PFSK-1 (cell line): ENCODE data around the gene KMT5B.

ENCODE experiments used
- SIN3A ChIP-seq: IDR thresholded peaks from 2 replicates; pipeline ENCODE4 v1.6.1; 2012; ENCODE audit warnings: mild to moderate bottlenecking, low read length, moderate library complexity, borderline replicate concordance; ENCODE audit not compliant: insufficient read depth
- TF ChIP-seq, protein P1 (sequence below), 2 experiments: IDR thresholded peaks; 2 replicates each; pipeline versions ENCODE4 v1.6.1 to v1.8.0; 2011 to 2012; ENCODE audit warnings: low read depth in 2 of 2, low read length in 2 of 2, control low read depth in 1 of 2, inconsistent platforms in 1 of 2, mild to moderate bottlenecking in 1 of 2, moderate library complexity in 1 of 2; ENCODE audit not compliant: insufficient read depth in 1 of 2

DNA sequence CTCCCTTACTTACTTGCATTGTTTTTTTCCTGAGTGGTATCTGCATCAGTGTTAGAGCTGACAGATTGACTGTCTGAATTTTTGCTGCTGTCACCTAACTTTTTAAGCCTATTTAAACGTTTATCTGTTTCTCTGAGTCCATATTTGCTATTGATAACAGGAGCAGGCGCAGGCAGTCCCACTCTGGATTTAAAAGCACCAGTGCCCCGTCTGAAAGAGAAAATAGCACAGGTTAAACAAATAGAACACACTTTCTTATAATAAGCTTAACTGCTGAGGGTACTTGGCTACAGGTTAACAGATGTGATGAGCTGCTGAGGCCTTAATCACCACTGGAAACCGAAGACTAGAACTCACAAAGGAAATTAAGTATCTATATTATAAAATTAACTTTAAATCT, 46.1 kb downstream of the KMT5B start:
- no peak for TF ChIP-seq SIN3A
- TF ChIP-seq, protein P1, sequence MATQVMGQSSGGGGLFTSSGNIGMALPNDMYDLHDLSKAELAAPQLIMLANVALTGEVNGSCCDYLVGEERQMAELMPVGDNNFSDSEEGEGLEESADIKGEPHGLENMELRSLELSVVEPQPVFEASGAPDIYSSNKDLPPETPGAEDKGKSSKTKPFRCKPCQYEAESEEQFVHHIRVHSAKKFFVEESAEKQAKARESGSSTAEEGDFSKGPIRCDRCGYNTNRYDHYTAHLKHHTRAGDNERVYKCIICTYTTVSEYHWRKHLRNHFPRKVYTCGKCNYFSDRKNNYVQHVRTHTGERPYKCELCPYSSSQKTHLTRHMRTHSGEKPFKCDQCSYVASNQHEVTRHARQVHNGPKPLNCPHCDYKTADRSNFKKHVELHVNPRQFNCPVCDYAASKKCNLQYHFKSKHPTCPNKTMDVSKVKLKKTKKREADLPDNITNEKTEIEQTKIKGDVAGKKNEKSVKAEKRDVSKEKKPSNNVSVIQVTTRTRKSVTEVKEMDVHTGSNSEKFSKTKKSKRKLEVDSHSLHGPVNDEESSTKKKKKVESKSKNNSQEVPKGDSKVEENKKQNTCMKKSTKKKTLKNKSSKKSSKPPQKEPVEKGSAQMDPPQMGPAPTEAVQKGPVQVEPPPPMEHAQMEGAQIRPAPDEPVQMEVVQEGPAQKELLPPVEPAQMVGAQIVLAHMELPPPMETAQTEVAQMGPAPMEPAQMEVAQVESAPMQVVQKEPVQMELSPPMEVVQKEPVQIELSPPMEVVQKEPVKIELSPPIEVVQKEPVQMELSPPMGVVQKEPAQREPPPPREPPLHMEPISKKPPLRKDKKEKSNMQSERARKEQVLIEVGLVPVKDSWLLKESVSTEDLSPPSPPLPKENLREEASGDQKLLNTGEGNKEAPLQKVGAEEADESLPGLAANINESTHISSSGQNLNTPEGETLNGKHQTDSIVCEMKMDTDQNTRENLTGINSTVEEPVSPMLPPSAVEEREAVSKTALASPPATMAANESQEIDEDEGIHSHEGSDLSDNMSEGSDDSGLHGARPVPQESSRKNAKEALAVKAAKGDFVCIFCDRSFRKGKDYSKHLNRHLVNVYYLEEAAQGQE (IDR thresholded peaks at IDR 0.05; ENCODE audit: insufficient read depth in 1 of 2, low read depth in 2 of 2, low read length in 2 of 2), result no peak
